Ureter (tissue), 1 donor: ENCODE measurements around the gene TVP23A. TPM values are rescaled to one million over a fixed set of nuclear protein-coding genes. Genes with fewer than 3 reads are reported as not detected.
"Not testable (repeated sequence)": the region's sequence is repeated elsewhere in the genome, so short reads cannot be mapped to it uniquely, and the experiment has no call there.

Experiments
- DNase-seq: peaks from one replicate; pipeline ENCODE4 v3.0.0-alpha.2; 2020; ENCODE audit warnings: low spot score
- total RNA-seq: library from RNA; stranded (reverse); gene quantifications from one replicate; pipeline ENCODE4 v1.2.4, GENCODE V29; 2023
- donor health status: DM: yes; HTN: yes; CAD: no.

Gene TVP23A
- total RNA-seq, 1 donor from 2014 or later, result 3.3 TPM

DNA sequence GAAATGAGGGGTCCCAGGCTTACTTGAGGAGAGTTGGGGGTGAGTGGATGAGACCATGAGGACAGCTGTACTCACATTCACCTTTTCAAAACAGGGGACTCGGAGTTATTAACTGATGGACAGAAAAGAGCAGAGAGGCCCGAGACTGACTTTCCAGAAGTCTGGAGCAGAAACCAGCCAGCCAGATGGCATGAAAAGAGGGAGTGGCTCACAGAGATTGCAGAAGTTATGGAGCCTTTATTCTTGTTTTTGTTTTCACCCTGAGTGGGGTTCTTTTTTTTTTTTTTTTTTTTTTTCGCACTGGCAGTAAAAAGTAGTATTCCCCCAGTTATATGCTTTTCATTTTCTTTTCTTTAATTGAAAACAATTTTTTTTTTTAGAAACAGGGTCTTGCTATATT lies 18.9 kb downstream of the TVP23A start:
- DNase-seq, result no peak

- DNase-seq, result no peak
These were observed 27.5 kb downstream of the TVP23A start for GRCh38 chr16:10791048-10791447.

- DNase-seq, result not testable (repeated sequence)
These were observed 30.0 kb downstream of the TVP23A start for GRCh38 chr16:10788630-10789029.

DNA sequence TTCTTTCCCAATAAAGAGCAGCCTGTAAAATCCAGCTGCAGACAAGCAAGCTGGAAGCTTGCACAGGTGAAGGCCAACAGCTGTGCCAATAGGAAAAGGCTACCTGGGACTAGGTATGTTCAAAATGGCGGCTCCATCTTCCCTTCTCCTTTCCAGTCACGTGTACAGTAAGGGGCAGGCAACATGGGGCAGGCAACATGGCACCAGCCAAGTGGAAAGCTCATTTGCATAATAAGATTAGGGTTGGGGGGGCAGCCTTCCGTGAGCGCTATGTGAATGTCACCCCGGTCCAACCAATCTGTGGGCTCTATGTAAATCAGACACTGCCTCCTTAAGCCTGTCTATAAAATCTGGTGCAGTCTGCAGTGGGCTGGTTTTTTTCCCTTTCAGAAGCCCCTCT lies 31.3 kb downstream of the TVP23A start:
- no peak for DNase-seq

GRCh38 chr16:10782628-10783027 lies 36.0 kb downstream of the TVP23A start:
- DNase-seq, result no peak

DNA sequence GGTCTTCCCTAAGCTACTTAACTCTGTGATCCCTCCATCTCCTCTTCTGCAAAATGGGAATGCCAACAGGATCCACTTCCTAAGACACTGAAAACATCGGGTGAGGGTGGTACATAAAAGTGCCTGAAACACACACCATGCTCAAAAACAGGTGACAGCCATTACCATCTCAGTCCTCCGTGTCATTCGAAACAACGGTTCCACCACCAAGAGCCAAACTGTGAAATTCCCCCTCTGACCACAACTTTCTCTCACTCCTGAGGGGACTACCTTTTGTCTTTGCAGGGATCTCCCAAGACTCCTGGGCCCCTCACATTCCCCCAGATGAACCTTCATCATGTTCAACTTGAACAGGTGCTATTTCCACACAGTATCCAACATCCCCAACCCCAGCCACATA lies 38.0 kb downstream of the TVP23A start:
- DNase-seq, result no peak

DNA sequence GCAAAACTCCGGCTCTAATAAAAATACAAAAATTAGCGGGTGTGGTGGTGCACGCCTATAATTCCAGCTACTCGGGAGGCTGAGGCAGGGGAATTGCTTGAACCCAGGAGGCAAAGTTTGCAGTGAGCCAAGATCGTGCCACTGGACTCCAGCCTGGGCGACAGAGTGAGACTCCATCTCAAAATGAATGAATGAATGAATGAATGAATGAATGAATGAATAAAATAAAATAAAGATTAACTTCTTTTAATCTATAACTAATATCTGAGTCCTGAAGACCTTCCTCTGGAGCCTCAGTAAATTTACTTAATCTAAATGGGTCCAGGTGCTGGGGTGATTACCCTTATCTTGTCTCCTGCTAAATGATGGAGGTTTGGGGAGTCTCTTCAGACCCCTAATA lies 38.7 kb downstream of the TVP23A start:
- DNase-seq, result not testable (repeated sequence)

GRCh38 chr16:10777356-10777755 lies 41.2 kb downstream of the TVP23A start:
- no peak for DNase-seq

GRCh38 chr16:10776923-10777322 lies 41.7 kb downstream of the TVP23A start:
- DNase-seq, result not testable (repeated sequence)

- DNase-seq, result no peak
These were observed 42.3 kb downstream of the TVP23A start for GRCh38 chr16:10776280-10776679.

- no peak for DNase-seq
These were observed 47.7 kb downstream of the TVP23A start for GRCh38 chr16:10770907-10771306.

DNA sequence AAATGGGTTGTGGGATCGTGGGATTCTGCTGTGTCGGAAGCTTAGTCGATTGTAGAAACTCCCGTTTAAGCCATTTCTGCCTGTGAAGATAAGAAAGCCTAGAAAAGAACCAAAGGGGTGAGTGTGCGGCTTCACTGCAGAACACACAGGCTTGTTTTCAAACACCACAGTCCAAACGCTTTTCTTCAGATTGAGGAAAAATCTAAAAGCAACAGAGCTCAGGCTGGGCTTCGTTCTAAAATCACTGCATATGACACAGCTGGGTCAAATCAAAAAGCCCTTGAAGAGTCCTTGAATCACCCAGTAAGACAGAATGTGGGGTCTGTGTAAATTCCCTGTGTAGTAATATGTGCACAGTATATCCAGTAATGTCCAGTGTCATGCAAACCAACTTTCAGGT lies 49.2 kb downstream of the TVP23A start:
- DNase-seq, result no peak

DNA sequence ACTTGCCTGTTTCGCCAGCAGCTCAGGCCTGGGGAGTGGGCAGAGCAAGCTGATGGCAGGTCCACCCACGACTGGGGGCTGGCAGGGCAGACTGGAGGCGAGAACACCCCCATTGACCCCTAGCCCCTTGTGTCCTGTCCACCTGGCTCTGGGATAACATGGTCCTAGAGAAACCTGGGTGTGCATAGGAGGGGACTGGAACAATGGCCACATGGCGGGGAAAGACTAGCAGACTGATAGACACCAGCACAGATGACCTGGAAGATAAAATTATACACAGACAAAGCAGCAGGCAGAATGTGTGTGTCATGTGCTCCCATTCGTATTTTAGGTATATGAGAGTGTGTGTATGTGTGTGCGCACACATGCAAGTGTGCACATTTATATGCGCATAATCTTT lies 51.5 kb downstream of the TVP23A start:
- DNase-seq, result no peak

DNA sequence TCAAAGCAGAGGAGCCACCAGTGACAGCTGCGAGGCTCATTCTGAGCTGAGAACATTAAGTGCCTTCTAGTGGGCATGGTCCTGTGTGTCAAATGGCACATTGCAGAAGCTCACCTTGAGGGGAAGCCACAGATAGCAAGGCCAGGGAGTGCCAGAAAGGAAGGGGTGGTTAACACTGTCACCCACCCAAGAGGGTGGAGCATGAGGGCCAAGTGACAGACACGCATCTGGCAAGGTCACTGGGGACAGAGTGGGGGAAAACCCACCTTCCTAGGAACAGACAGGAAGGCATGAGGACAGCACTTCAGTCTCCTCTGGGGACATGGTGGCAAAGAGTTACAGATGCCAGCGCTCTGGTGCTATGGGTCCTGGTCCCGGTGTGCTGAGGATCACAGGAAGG lies 52.8 kb downstream of the TVP23A start:
- no peak for DNase-seq

DNA sequence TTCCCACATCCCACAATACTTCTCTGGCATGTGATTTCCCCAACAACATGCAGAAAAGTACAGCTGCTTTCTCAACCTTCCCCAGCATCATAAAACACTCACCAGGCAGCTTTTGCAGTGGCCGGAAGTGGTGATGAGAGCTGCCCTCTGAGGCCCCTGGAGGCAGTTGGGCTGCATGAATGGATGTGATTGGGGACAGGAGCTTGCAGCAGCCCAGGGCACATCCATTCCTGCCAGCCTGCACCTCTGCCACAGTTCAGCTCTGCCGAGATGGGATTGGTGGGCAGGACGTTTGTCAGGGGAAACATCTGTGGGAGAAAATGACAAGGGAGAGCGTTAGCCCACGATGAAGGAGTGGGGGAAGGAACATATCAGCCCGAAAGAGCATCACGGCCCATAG lies 55.1 kb downstream of the TVP23A start:
- no peak for DNase-seq

DNA sequence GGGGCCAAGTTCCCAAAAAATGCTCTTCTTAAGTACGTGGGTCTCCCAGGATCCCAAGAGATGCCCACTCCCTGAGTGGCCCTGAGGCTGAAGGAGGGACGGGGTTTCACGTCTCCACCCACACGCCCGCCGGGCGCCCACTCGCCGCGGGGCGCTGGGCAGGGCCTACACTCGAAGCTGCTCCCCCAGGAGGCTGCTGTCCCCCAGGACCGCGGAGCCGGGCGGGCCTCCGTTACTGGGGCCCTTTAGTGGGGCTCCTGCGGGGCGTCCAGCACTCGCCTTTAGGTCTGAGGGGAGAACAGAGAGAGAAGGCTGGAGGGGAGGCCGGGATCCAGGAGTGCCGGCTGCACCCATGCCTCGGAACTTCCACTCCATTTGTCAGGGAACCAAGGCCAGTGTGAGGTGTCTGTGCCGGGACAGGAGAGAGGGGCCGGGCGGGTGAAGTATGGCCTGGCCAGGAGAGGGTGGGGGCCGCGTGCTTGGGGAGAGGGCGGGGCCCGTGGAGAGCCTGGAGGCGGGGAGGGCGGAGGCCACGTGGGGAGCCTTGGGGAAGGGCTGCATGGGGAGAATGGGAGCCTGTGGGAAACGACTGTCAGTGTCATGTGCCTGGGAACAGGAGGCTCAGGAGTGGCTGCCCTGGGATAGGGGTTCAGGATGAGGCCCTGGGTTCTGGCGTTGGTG lies 56.1 kb downstream of the TVP23A start:
- DNase-seq, result no peak

GRCh38 chr16:10761373-10761772 lies 57.2 kb downstream of the TVP23A start:
- no peak for DNase-seq

GRCh38 chr16:10760858-10761257 lies 57.7 kb downstream of the TVP23A start:
- no peak for DNase-seq

DNA sequence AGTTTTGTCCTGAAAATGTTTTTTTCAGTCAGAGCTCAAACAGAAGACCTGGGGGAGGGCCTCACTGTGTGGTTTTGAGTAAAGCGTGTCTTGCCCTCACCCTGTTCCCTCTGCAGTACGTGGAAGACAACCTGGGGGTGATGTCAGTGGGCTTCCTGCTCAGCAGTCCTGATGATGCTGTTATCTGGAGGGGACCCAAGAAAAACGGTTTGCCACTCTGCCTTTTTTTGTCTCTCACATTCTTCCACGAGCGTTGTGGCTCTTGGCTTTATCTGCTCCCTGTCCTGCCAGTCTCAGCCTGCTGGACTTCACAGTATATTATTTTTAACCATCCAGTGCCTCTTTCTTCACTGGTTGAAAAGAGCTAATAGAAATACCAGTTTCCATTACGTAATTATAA lies 62.0 kb downstream of the TVP23A start:
- DNase-seq, result no peak

DNA sequence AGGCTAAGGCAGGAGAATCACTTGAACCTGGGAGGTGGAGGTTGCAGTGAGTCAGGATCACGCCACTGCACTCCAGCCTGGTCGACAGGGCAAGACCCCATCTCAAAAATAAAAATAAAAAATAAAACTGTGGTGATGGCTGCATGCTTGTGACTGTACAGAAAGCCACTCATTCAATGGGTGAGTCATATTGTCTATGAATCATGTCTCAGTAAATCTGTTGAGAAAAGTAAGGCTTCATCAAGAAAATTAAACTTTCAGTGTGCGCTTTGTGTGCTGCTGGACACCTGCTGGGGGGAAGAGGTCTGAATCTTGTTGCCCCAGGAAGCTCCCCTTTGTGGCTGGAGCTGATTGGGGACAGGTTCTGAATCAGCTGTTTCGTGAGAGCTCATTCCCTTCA lies 63.7 kb downstream of the TVP23A start:
- DNase-seq, result no peak

DNA sequence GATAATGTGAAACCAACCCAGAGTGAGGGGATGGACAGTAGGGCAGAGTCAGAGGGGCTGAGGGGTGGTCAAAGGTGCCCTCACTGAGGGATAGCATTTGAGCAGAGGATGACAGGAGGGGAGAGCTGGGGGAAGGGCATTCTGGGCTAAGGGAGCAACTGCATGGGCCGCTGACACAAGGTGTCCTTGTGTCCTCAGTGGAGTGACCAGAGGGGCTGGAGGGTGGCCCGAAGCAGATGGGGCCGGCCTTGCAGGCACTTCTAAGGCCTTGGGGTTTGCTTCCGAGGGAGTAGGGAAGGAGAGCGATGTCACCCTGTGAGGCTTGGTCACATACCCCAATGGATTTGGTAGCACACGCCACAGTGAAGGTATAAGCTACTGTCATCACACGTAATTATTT lies 64.9 kb downstream of the TVP23A start:
- no peak for DNase-seq

- DNase-seq, result no peak
These were observed 65.6 kb downstream of the TVP23A start for GRCh38 chr16:10752843-10753523.

DNA sequence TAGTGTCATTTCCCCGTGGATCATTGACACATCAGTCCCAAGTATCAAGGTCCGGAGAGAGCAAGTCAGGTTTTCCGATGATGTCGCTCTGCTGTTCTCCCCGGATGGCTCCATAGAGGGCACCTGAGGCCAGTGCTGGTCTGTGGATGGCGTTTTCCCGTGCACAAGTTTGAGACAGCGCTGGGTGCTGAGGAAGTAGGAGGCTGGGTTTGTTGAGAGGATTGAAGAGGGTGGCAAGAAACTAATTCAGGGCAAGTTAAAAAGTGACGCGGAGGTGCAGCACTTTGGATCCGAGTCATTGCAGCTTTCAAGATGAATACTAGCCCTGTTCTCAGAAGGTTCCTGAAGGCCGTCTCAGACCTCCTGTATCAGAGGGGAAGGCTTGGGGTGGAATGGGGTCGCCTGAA lies 67.3 kb downstream of the TVP23A start:
- no peak for DNase-seq

GRCh38 chr16:10750793-10751192 lies 67.8 kb downstream of the TVP23A start:
- no peak for DNase-seq
